Stimulated activated CD4-positive, alpha-beta T cell treated with anti-CD3 and anti-CD28 coated beads, TNF-alpha, amount 100 ng/mL, for 1 hour (primary cell): Measurements from ENCODE around the gene PLCH2.

Experiments used
- DNase-seq, 3 donors: peaks; one replicate each; pipeline ENCODE4 v3.0.0-alpha.2; 2020; ENCODE audit warnings: low read depth in 3 of 3, low spot score in 1 of 3

The PLCH2 gene

GRCh38 chr1:2475571-2475970 is 518 bp upstream of the PLCH2 start:
- DNase-seq, result no peak

GRCh38 chr1:2477309-2477708 is 1.2 kb downstream of the PLCH2 start:
- DNase-seq, result no peak

GRCh38 chr1:2477791-2478499 is 1.9 kb downstream of the PLCH2 start:
- DNase-seq, result no peak

GRCh38 chr1:2479186-2479585 is 3.1 kb downstream of the PLCH2 start:
- DNase-seq, result no peak

DNA sequence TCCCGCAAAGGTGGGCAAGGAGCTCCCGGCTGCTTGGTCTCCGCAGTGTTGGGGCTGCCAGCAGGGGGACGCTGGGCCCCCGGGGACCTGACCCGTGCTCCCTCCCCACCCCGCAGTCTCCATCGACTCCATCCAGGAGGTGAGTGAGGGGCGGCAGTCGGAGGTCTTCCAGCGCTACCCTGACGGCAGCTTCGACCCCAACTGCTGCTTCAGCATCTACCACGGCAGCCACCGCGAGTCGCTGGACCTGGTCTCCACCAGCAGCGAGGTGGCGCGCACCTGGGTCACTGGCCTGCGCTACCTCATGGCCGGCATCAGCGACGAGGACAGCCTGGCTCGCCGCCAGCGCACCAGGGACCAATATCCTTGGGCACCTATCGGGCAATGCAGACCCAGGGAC is 3.5 kb downstream of the PLCH2 start:
- no peak for DNase-seq

GRCh38 chr1:2480236-2480985 is 4.3 kb downstream of the PLCH2 start:
- DNase-seq, result no peak

GRCh38 chr1:2480986-2481364 is 4.9 kb downstream of the PLCH2 start:
- DNase-seq, result no peak

DNA sequence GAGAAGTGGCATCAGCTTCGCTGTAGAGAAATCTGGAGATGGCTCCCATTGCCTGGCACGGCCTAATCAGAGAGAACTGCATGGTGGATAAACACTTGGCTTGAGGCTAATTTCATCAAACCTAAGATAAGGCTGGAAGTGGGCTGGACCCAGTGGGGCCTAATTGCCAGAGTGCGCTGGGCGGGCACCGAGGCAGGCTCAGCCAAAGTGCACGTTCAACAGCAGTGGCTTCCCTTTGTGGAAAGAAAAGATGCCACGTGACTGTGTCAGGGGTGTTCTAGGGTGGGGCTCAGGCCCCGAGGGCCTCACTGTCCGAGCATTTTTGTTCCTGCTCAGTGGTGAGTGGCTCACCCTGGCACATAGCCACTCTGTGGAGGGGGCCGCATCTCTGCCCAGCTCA is 5.8 kb downstream of the PLCH2 start:
- DNase-seq, result no peak

GRCh38 chr1:2482588-2482987 is 6.5 kb downstream of the PLCH2 start:
- no peak for DNase-seq

DNA sequence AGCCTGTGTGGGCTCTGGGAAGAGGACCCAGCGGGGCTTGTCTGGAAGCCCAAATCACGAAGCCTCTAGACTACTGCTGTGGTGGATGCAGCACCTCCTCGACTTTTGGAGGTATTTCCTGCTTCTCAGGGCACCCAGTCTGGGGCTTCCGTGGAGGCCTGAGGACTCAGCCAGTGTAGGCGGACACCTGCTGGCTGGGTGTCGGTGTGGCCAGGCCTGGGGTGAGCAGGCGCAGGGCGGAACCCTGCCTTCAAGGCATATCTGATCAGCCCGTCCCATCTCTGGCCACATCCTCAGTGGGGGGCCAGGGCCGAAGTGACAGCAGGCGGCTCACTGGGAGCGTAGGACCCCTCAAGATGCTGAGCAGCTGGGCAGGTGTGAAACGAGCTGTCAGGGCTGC is 6.9 kb downstream of the PLCH2 start:
- no peak for DNase-seq

DNA sequence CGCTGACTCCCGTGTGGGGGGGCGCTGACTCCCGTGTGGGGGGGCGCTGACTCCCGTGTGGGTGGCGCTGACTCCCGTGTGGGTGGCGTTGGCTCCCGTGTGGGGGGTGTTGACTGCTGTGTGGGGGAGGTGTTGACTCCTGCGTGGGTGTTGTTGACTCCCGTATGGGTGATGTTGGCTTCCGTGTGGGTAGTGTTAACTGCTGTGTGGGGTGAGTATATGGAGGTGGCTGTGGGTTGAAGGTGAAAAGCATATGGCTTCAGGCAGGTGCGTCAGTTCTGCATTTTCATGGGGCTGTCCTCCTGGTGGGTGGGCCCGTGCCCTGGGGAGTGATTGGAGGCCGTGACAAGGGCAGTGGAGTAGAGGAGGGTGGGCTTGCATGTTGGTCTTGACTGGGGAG is 7.9 kb downstream of the PLCH2 start:
- DNase-seq, result no peak

DNA sequence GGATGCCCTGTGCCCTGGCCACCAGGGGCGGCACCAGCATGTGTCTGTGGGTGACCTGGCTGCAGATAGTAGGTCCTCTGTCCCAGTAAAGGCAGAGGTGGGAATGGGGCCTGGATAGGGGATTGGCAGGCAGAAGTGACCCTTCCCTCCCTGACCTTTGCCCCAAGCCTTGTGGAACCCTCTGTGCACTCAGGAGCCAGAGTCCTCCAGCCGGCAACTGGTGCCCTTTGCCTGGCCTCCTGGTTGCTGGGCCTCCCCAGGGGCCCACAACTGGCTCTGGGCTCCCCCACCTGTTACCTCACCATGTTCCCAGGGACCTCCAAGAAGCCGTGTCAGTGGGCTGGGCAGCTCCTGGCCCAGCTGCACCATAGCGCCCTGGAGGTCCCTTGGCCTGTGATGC is 10.0 kb downstream of the PLCH2 start:
- no peak for DNase-seq

- DNase-seq, result no peak
Measured at GRCh38 chr1:2486558-2486957, 10.5 kb downstream of the PLCH2 start.

DNA sequence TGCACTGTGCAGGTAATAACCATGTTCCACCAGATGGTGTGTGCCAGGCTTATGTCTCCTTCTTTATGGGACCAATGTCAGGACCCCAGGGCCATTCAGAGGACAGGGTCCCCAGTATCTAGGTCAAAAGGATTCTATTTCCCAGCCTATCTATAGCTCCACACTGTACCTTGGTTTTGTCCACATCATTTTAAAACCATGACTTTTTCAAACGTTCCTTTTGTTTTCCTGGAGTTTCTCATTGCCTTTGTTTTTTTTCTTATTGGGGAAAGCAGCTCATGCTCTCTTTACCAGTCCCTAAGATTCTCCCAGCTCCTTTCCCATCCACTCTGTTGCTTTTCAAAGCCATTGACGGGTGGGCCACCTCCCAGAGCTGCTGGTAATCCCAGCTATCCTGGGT is 12.6 kb downstream of the PLCH2 start:
- DNase-seq, result no peak

DNA sequence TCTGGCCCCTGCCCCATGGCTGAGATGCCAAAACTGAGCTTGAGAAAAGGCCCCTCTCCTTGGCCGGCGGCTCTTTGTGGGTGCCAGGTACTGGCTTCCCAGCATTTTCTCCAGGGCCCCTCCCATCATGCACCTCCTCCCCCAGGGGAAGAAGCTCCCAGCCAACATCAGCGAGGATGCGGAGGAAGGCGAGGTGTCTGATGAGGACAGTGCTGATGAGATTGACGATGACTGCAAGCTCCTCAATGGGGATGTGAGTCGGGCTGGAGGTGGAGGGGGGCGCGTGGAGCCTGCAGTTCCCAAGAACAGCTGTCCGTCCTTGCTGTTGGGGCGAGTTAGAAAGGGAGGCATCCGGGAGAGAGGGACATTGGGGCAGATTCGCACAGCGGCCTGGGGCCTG is 13.5 kb downstream of the PLCH2 start:
- no peak for DNase-seq

DNA sequence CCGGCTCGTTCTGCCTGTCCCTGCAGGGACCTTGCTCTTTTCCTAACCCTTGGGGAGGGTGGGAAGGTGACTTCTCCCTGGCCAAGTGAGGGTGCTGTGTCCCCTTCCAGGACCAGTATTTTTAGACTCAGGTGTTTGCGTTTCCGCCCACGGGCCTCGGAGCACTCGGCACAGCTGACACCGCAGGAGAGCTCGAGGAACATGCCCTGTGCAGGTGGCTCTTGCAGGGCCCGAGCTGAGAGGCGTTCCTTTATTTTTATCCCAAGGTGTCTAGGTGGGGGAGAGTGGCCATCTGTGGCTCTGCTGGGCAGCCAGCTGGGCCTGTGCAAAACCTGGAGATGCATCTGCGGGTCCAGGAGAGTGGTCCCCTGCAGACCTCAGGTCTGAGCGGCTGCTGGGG is 16.0 kb downstream of the PLCH2 start:
- no peak for DNase-seq

DNA sequence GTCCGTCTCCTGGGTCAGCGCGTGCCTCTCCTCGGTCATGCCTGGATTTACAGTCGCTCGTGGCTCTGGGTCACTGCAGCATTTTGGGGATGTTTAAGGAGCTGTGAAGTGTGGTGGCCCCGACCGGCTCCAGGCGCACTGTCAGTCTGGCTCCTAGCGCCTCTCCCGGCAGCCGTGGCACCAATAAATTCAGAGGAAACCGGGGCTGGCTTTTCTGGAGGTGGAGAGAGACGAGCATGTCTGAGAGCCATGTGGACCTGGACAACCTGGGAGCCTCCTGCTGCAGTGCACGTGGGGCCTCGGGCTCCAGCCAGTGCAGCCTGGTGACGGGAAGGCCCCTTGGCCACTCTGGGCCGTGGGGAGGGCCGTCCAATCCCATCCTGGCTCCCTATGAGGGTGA is 17.1 kb downstream of the PLCH2 start:
- DNase-seq, result no peak

GRCh38 chr1:2493691-2494322 is 17.7 kb downstream of the PLCH2 start:
- DNase-seq, result no peak

- no peak for DNase-seq
Measured at GRCh38 chr1:2494323-2494693, 18.2 kb downstream of the PLCH2 start.

- no peak for DNase-seq
Measured at GRCh38 chr1:2495026-2495425, 18.9 kb downstream of the PLCH2 start.

- DNase-seq, result no peak
Measured at GRCh38 chr1:2495546-2495945, 19.5 kb downstream of the PLCH2 start.

- DNase-seq, result no peak
Measured at GRCh38 chr1:2496087-2496622, 20.1 kb downstream of the PLCH2 start.
